Kidney (tissue), 14 donors: ENCODE measurements around the gene RPS21. TPM values are rescaled to one million over a fixed set of nuclear protein-coding genes. Genes with fewer than 3 reads are reported as not detected.

Source experiments
- DNase-seq, 5 donors: peaks; one replicate each; pipeline ENCODE4 v3.0.0-alpha.2; 2013 to 2020
- FAIRE-seq: peaks from 2 replicates; lab custom pipeline; 2012; peaks lifted over from hg19 to GRCh38; lab: Jason Lieb, UNC
- H3K27ac ChIP-seq, 2 donors: one replicate each; pipeline ENCODE4 v1.7.0; 2013; ENCODE audit warnings: low read depth in 2 of 2, low read length in 2 of 2, inconsistent platforms in 1 of 2
- H3K27me3 ChIP-seq: one replicate; pipeline ENCODE4 v1.7.1; 2013; ENCODE audit warnings: low read length, inconsistent platforms; ENCODE audit not compliant: control insufficient read depth, insufficient read depth
- H3K36me3 ChIP-seq, 3 donors: one replicate each; pipeline versions ENCODE4 v1.7.0 to v1.7.1; 2013; ENCODE audit warnings: low read length in 3 of 3, control low read depth in 1 of 3, inconsistent platforms in 1 of 3; ENCODE audit not compliant: insufficient read depth in 3 of 3, control insufficient read depth in 2 of 3
- H3K4me1 ChIP-seq, 3 donors: one replicate each; pipeline versions ENCODE4 v1.7.0 to v1.7.1; 2013; ENCODE audit warnings: low read length in 3 of 3, inconsistent platforms in 1 of 3, low read depth in 1 of 3; ENCODE audit not compliant: control insufficient read depth in 2 of 3, insufficient read depth in 2 of 3
- H3K4me3 ChIP-seq, 3 donors: one replicate each; pipeline versions ENCODE4 v1.7.0 to v1.8.1; 2013; ENCODE audit warnings: low read length in 3 of 3, control low read depth in 1 of 3, inconsistent platforms in 1 of 3
- H3K9ac ChIP-seq, 3 donors: one replicate each; pipeline versions ENCODE4 v1.7.0 to v1.7.1; 2013; ENCODE audit warnings: low read length in 3 of 3, control low read depth in 1 of 3, inconsistent platforms in 1 of 3
- H3K9me3 ChIP-seq, 3 donors: one replicate each; pipeline versions ENCODE4 v1.7.0 to v1.7.1; 2013; ENCODE audit warnings: low read length in 3 of 3, control low read depth in 1 of 3, inconsistent platforms in 1 of 3; ENCODE audit not compliant: control insufficient read depth in 2 of 3, insufficient read depth in 1 of 3
- CTCF ChIP-seq: IDR thresholded peaks from 3 replicates; pipeline ENCODE4 v1.5.1; 2012; ENCODE audit warnings: mild to moderate bottlenecking, moderate library complexity, borderline replicate concordance; ENCODE audit not compliant: insufficient read depth; ENCODE audit errors: extremely low read depth
- intact Hi-C: fragments of 100-400 bp; cut with DNase I; formaldehyde crosslinking; loops from one replicate; pipeline ENCODE4 v1.11.1; 2022
- polyA plus RNA-seq: library from polyadenylated mRNA; stranded (reverse); fragments of 350-450 nt; fragmentation: Illumina TruSeq; extraction: RNeasy Lipid Tissue Mini Kit (QIAGEN cat#74804); gene quantifications from one replicate; pipeline ENCODE4 v1.2.3, GENCODE V29; 2014; ENCODE audit warnings: low read depth, low replicate concordance; ENCODE audit not compliant: insufficient read depth
- total RNA-seq: library from RNA; stranded (reverse); fragmentation: NEBNext Ultra II Directional; extraction: Animal tissue kit (Norgen Biotek cat#: 25700); gene quantifications from one replicate; pipeline ENCODE4 v1.2.1, GENCODE V29; 2021
- donor health status: control.
- donor health status: control.
- donor health status: control.
- donor health status: control.
- donor health status: control.
- donor health status: DM: yes; HTN: yes; CAD: no.
- donor health status: Normal renal cell carcinoma (clear cell type).

RPS21 gene
- total and polyA plus RNA-seq, 2 donors from 2014 or later, result 1,221 to 2,336 TPM

GRCh38 chr20:62365814-62366369 is 21.0 kb upstream of the RPS21 start:
- Histone ChIP-seq H3K9me3 (no peaks in the 10 kb centered on the region), H3K36me3 (no peaks in the 10 kb centered on the region), H3K4me3 (peak overlapping the region; percentile 33 to 76 (median 73)), H3K27ac (peak overlapping the region; percentile 91 to 95), H3K4me1 (peaks cover 0 to 76% (median 36%) of the 10 kb centered on the region in 3 donors), H3K9ac (peak overlapping the region in 1 of 3 donors; percentile 89), H3K27me3 (no peaks in the 10 kb centered on the region)
- FAIRE-seq (no peak), DNase-seq (peak; percentile 80 to 90 (median 84))
- no peak for TF ChIP-seq CTCF
- intact Hi-C loops, result no loop called here

- no peaks in the 10 kb centered on the region for H3K27me3 ChIP-seq
- H3K36me3 ChIP-seq, result no peaks in the 10 kb centered on the region
- no peak for TF ChIP-seq CTCF
- peak overlapping the region in 2 of 3 donors; percentile 65 to 89 for H3K9ac ChIP-seq
- peak; percentile 80 to 90 (median 86) for DNase-seq
- H3K4me1 ChIP-seq, result peaks cover 0 to 72% (median 36%) of the 10 kb centered on the region in 3 donors
- H3K27ac ChIP-seq, result peak overlapping the region; percentile 91 to 95
- no peaks in the 10 kb centered on the region for H3K9me3 ChIP-seq
- intact Hi-C loops, result no loop called here
- no peak for FAIRE-seq
- peak overlapping the region; percentile 33 to 76 (median 73) for H3K4me3 ChIP-seq
These were observed 20.4 kb upstream of the RPS21 start for GRCh38 chr20:62366370-62367135.

GRCh38 chr20:62367136-62367632 is 19.7 kb upstream of the RPS21 start, which contains the start of gene LAMA5:
LAMA5 (minus strand) TSS chr20:62367312; CDS start chr20:62367245, 67 bp downstream.
- peak within 1 kb of the TSS in 2 of 3 donors; percentile 65 to 89 for H3K9ac ChIP-seq
- no peak for TF ChIP-seq CTCF
- H3K4me3 ChIP-seq, result peak within 1 kb of the TSS; percentile 33 to 76 (median 73)
- H3K4me1 ChIP-seq, result peaks cover 0 to 66% (median 36%) of the 10 kb centered on the region in 3 donors
- FAIRE-seq (no peak), DNase-seq (peak; percentile 68 to 90 (median 84))
- intact Hi-C loops, result no loop called here
- no peaks in the 10 kb centered on the region for H3K9me3 ChIP-seq
- H3K27ac ChIP-seq, result peak within 1 kb of the TSS; percentile 91 to 95
- no peaks in the 10 kb centered on the region for H3K27me3 ChIP-seq
- H3K36me3 ChIP-seq, result no peaks in the 10 kb centered on the region
